T-helper 17 cell (primary cell): ENCODE data around the gene SMIM27. TPM values are rescaled to one million over a fixed set of nuclear protein-coding genes. Genes with fewer than 3 reads are reported as not detected.
"Not testable (repeated sequence)": the region's sequence is repeated elsewhere in the genome, so short reads cannot be mapped to it uniquely, and the experiment has no call there.

Experiments
- ATAC-seq: fragments of 150-1000 bp; cut with Tn5 transposase; 2 replicates; pipeline ENCODE4 v1.10.0; 2021; ENCODE audit warnings: mild to moderate bottlenecking, moderate library complexity
- DNase-seq, 3 donors: peaks; one replicate each; pipeline versions ENCODE4 v3.0.0 to v3.0.0-alpha.2; 2020 to 2021
- H3K9me3 ChIP-seq: one replicate; pipeline ENCODE4 v1.7.0; 2013; ENCODE audit warnings: low read length, mild to moderate bottlenecking; ENCODE audit not compliant: control insufficient read depth, poor library complexity, severe bottlenecking
- H3K27ac Mint-ChIP-seq: one replicate; pipeline ENCODE4 v1.8.0; 2022; ENCODE audit warnings: mild to moderate bottlenecking, moderate library complexity, mixed read lengths
- H3K27me3 Mint-ChIP-seq: one replicate; pipeline ENCODE4 v1.8.0; 2022; ENCODE audit warnings: mixed read lengths
- H3K36me3 Mint-ChIP-seq: one replicate; pipeline ENCODE4 v1.8.0; 2022; ENCODE audit warnings: low read depth, mixed read lengths
- H3K4me1 Mint-ChIP-seq: one replicate; pipeline ENCODE4 v1.8.0; 2022; ENCODE audit warnings: mild to moderate bottlenecking, mixed read lengths
- H3K4me3 Mint-ChIP-seq: one replicate; pipeline ENCODE4 v1.8.0; 2022; ENCODE audit warnings: mild to moderate bottlenecking, moderate library complexity, mixed read lengths
- total RNA-seq, 4 donors: library from RNA in 2 of 4; stranded (reverse) in 2 of 4; gene quantifications; one replicate each; pipeline ENCODE4 v1.2.3 and lab custom pipeline; 2022 to 2026

Gene SMIM27
- total RNA-seq (10 to 100 TPM; 24.1 to 24.3 TPM), total RNA-seq (lab: John Stamatoyannopoulos, UW) (6.6 to 15.2 reads per million in 2 donors)

- H3K9me3 ChIP-seq, result no peaks in the 10 kb centered on the region
- DNase-seq (peak; percentile 86 to 87 (median 87)), ATAC-seq (peak; percentile 72)
- Mint-ChIP-seq H3K27me3 (no peaks in the 10 kb centered on the region), H3K4me1 (peaks cover 26% of the 10 kb centered on the region), H3K36me3 (peaks cover 5% of the 10 kb centered on the region), H3K4me3 (peak within 1 kb of the TSS; percentile 96), H3K27ac (peak within 1 kb of the TSS; percentile 98)
Measured at GRCh38 chr9:32552172-32552872, at the start of gene SMIM27, which contains the start of gene TOPORS. Gene SMIM27 (plus strand): TSS chr9:32552327. CDS start chr9:32552435, 108 bp downstream. Gene TOPORS (minus strand): TSS chr9:32552586. CDS start chr9:32552436, 150 bp downstream.

- Mint-ChIP-seq H3K4me1 (peaks cover 9% of the 10 kb centered on the region), H3K27ac (peak overlapping the region; percentile 59), H3K36me3 (no peaks in the 10 kb centered on the region), H3K4me3 (no peak overlapping the region), H3K27me3 (no peaks in the 10 kb centered on the region)
- ATAC-seq, result no peak
- no peaks in the 10 kb centered on the region for H3K9me3 ChIP-seq
- DNase-seq, result no peak
Measured at GRCh38 chr9:32502464-32502863, 49.7 kb upstream of the SMIM27 start.

GRCh38 chr9:32503008-32503407 lies 49.1 kb upstream of the SMIM27 start:
- H3K4me3 Mint-ChIP-seq, result no peak overlapping the region
- no peak for ATAC-seq
- H3K27me3 Mint-ChIP-seq, result no peaks in the 10 kb centered on the region
- no peaks in the 10 kb centered on the region for H3K9me3 ChIP-seq
- peak overlapping the region; percentile 59 for H3K27ac Mint-ChIP-seq
- no peak for DNase-seq
- H3K36me3 Mint-ChIP-seq, result no peaks in the 10 kb centered on the region
- H3K4me1 Mint-ChIP-seq, result peaks cover 9% of the 10 kb centered on the region

- ATAC-seq, result no peak
- no peaks in the 10 kb centered on the region for H3K9me3 ChIP-seq
- no peak overlapping the region for H3K4me3 Mint-ChIP-seq
- H3K27ac Mint-ChIP-seq, result peak overlapping the region; percentile 67
- no peaks in the 10 kb centered on the region for H3K27me3 Mint-ChIP-seq
- no peak for DNase-seq
- peaks cover 40% of the 10 kb centered on the region for H3K4me1 Mint-ChIP-seq
- peaks cover 2% of the 10 kb centered on the region for H3K36me3 Mint-ChIP-seq
Measured at GRCh38 chr9:32508728-32509127, 43.4 kb upstream of the SMIM27 start.

- Mint-ChIP-seq H3K4me1 (peaks cover 33% of the 10 kb centered on the region), H3K36me3 (peaks cover 8% of the 10 kb centered on the region), H3K27me3 (no peaks in the 10 kb centered on the region), H3K4me3 (no peak overlapping the region), H3K27ac (peak overlapping the region; percentile 65)
- ATAC-seq (no peak), DNase-seq (no peak)
- H3K9me3 ChIP-seq, result no peaks in the 10 kb centered on the region
Measured at GRCh38 chr9:32516241-32516640, 35.9 kb upstream of the SMIM27 start.

- Mint-ChIP-seq H3K4me1 (peaks cover 28% of the 10 kb centered on the region), H3K27me3 (no peaks in the 10 kb centered on the region), H3K36me3 (peaks cover 7% of the 10 kb centered on the region), H3K4me3 (no peak overlapping the region), H3K27ac (no peak overlapping the region)
- no peak for DNase-seq
- ATAC-seq, result no peak
- H3K9me3 ChIP-seq, result no peaks in the 10 kb centered on the region
Measured at GRCh38 chr9:32518276-32518675, 33.9 kb upstream of the SMIM27 start.

GRCh38 chr9:32523910-32524309 lies 28.2 kb upstream of the SMIM27 start:
- peaks cover 44% of the 10 kb centered on the region for H3K4me1 Mint-ChIP-seq
- H3K36me3 Mint-ChIP-seq, result peaks cover 5% of the 10 kb centered on the region
- H3K9me3 ChIP-seq, result no peaks in the 10 kb centered on the region
- H3K27me3 Mint-ChIP-seq, result no peaks in the 10 kb centered on the region
- DNase-seq (no peak), ATAC-seq (no peak)
- peak overlapping the region; percentile 22 for H3K4me3 Mint-ChIP-seq
- peak overlapping the region; percentile 98 for H3K27ac Mint-ChIP-seq

- not testable (repeated sequence) for DNase-seq, H3K36me3 Mint-ChIP-seq, H3K27me3 Mint-ChIP-seq, H3K9me3 ChIP-seq, ATAC-seq
- H3K27ac Mint-ChIP-seq, result peak overlapping the region; percentile 98
- H3K4me1 Mint-ChIP-seq, result peaks cover 44% of the 10 kb centered on the region
- peak overlapping the region; percentile 94 for H3K4me3 Mint-ChIP-seq
Measured at GRCh38 chr9:32524558-32524891, 27.6 kb upstream of the SMIM27 start.

- DNase-seq, result no peak
- peaks cover 44% of the 10 kb centered on the region for H3K4me1 Mint-ChIP-seq
- no peaks in the 10 kb centered on the region for H3K9me3 ChIP-seq
- H3K4me3 Mint-ChIP-seq, result peak overlapping the region; percentile 94
- no peaks in the 10 kb centered on the region for H3K27me3 Mint-ChIP-seq
- peaks cover 5% of the 10 kb centered on the region for H3K36me3 Mint-ChIP-seq
- H3K27ac Mint-ChIP-seq, result peak overlapping the region; percentile 98
- peak; percentile 0 for ATAC-seq
Measured at GRCh38 chr9:32524892-32525708, 27.0 kb upstream of the SMIM27 start.

GRCh38 chr9:32525709-32526030 lies 26.5 kb upstream of the SMIM27 start:
- H3K9me3 ChIP-seq, result no peaks in the 10 kb centered on the region
- Mint-ChIP-seq H3K36me3 (peaks cover 5% of the 10 kb centered on the region), H3K27me3 (no peaks in the 10 kb centered on the region), H3K4me1 (peaks cover 41% of the 10 kb centered on the region), H3K4me3 (peak overlapping the region; percentile 94), H3K27ac (peak overlapping the region; percentile 98)
- ATAC-seq (peak; percentile 2), DNase-seq (no peak)

- H3K9me3 ChIP-seq, result no peaks in the 10 kb centered on the region
- peaks cover 8% of the 10 kb centered on the region for H3K36me3 Mint-ChIP-seq
- H3K27me3 Mint-ChIP-seq, result no peaks in the 10 kb centered on the region
- H3K4me1 Mint-ChIP-seq, result peaks cover 41% of the 10 kb centered on the region
- ATAC-seq (peak; percentile 82), DNase-seq (peak; percentile 74 to 85 (median 80))
- H3K4me3 Mint-ChIP-seq, result peak within 1 kb of the TSS; percentile 94
- peak within 1 kb of the TSS; percentile 98 for H3K27ac Mint-ChIP-seq
Measured at GRCh38 chr9:32526041-32526706, 26.0 kb upstream of the SMIM27 start, which contains the start of gene RIGI. Gene RIGI (minus strand): TSS chr9:32526196. CDS start chr9:32526166, 30 bp downstream.

- peaks cover 8% of the 10 kb centered on the region for H3K36me3 Mint-ChIP-seq
- H3K27ac Mint-ChIP-seq, result peak overlapping the region; percentile 98
- H3K27me3 Mint-ChIP-seq, result no peaks in the 10 kb centered on the region
- no peaks in the 10 kb centered on the region for H3K9me3 ChIP-seq
- peaks cover 39% of the 10 kb centered on the region for H3K4me1 Mint-ChIP-seq
- H3K4me3 Mint-ChIP-seq, result peak overlapping the region; percentile 94
- ATAC-seq (no peak), DNase-seq (no peak)
Measured at GRCh38 chr9:32526707-32527048, 25.4 kb upstream of the SMIM27 start.

- no peak for DNase-seq
- no peaks in the 10 kb centered on the region for H3K9me3 ChIP-seq
- H3K27me3 Mint-ChIP-seq, result no peaks in the 10 kb centered on the region
- ATAC-seq, result no peak
- peak overlapping the region; percentile 46 for H3K27ac Mint-ChIP-seq
- peaks cover 11% of the 10 kb centered on the region for H3K4me1 Mint-ChIP-seq
- no peak overlapping the region for H3K4me3 Mint-ChIP-seq
- peaks cover 7% of the 10 kb centered on the region for H3K36me3 Mint-ChIP-seq
Measured at GRCh38 chr9:32533336-32533735, 18.8 kb upstream of the SMIM27 start.
